GM23338 (cell line): ENCODE measurements around the gene ABCC1. TPM values are rescaled to one million over a fixed set of nuclear protein-coding genes. Genes with fewer than 3 reads are reported as not detected.

Experiments
- ATAC-seq: fragments of 200-7000 bp; cut with Tn5 transposase; 3 replicates; pipeline ENCODE4 v1.9.1; 2020
- DNase-seq: peaks from one replicate; pipeline ENCODE4 v3.0.0-alpha.2; 2015; ENCODE audit warnings: low spot score
- H2AFZ ChIP-seq: fragments of 200-600 bp; sonication (generic); 2 replicates; pipeline ENCODE4 v1.8.0; 2016; ENCODE audit warnings: antibody characterized with exemption, mild to moderate bottlenecking, moderate library complexity
- H3F3A ChIP-seq: fragments of 200-600 bp; sonication (generic); replicated peaks from 2 replicates; pipeline ENCODE4 v1.8.0; 2017; ENCODE audit warnings: antibody characterized with exemption, mixed run types, low read depth
- H3K27ac ChIP-seq: fragments of 200-600 bp; sonication (generic); 2 replicates; pipeline ENCODE4 v1.6.1; 2016; ENCODE audit warnings: low read depth
- H3K27me3 ChIP-seq: fragments of 200-600 bp; sonication (generic); 2 replicates; pipeline ENCODE4 v1.8.0; 2016; ENCODE audit warnings: mild to moderate bottlenecking, mixed run types, moderate library complexity; ENCODE audit not compliant: insufficient read depth
- H3K36me3 ChIP-seq: fragments of 200-600 bp; sonication (generic); 2 replicates; pipeline ENCODE4 v1.8.0; 2016; ENCODE audit warnings: mild to moderate bottlenecking; ENCODE audit not compliant: insufficient read depth
- H3K4me1 ChIP-seq: fragments of 200-600 bp; sonication (generic); 2 replicates; pipeline ENCODE4 v1.8.0; 2016; ENCODE audit warnings: mild to moderate bottlenecking, moderate library complexity; ENCODE audit not compliant: insufficient read depth
- H3K4me2 ChIP-seq: fragments of 200-600 bp; sonication (generic); 2 replicates; pipeline ENCODE4 v1.7.1; 2017; ENCODE audit warnings: mixed run types
- H3K4me3 ChIP-seq: fragments of 200-600 bp; sonication (generic); 2 replicates; pipeline ENCODE4 v1.6.1; 2016; ENCODE audit warnings: mixed run types
- H3K79me2 ChIP-seq: fragments of 200-600 bp; sonication (generic); replicated peaks from 2 replicates; pipeline ENCODE4 v1.8.0; 2017; ENCODE audit warnings: mild to moderate bottlenecking; ENCODE audit not compliant: insufficient read depth
- H3K9me2 ChIP-seq: fragments of 200-600 bp; sonication (generic); 2 replicates; pipeline ENCODE4 v1.8.0; 2017; ENCODE audit not compliant: insufficient read depth
- H4K20me1 ChIP-seq: fragments of 200-600 bp; sonication (generic); replicated peaks from 2 replicates; pipeline ENCODE4 v1.8.0; 2017; ENCODE audit warnings: mild to moderate bottlenecking; ENCODE audit not compliant: insufficient read depth
- H3K27ac Mint-ChIP-seq: 2 replicates; pipeline ENCODE4 v1.8.0; 2020; ENCODE audit warnings: inconsistent platforms, mild to moderate bottlenecking, moderate library complexity, mixed read lengths
- H3K27me3 Mint-ChIP-seq: 3 replicates; pipeline ENCODE4 v1.8.0; 2022; ENCODE audit warnings: low read depth, mild to moderate bottlenecking, moderate library complexity, mixed read lengths, inconsistent platforms; ENCODE audit not compliant: insufficient read depth, poor library complexity
- H3K36me3 Mint-ChIP-seq: 3 replicates; pipeline ENCODE4 v1.8.0; 2021; ENCODE audit warnings: low read depth, mild to moderate bottlenecking, inconsistent platforms, moderate library complexity, mixed read lengths
- H3K4me1 Mint-ChIP-seq: 3 replicates; pipeline ENCODE4 v1.8.0; 2020; ENCODE audit warnings: mild to moderate bottlenecking, inconsistent platforms, mixed read lengths
- H3K4me3 Mint-ChIP-seq: 3 replicates; pipeline ENCODE4 v1.8.0; 2021; ENCODE audit warnings: moderate library complexity, mild to moderate bottlenecking, inconsistent platforms, mixed read lengths
- H3K9me3 Mint-ChIP-seq: 3 replicates; pipeline ENCODE4 v1.8.0; 2020; ENCODE audit warnings: moderate library complexity, mild to moderate bottlenecking, inconsistent platforms, mixed read lengths
- ETS1 ChIP-seq: IDR thresholded peaks from 2 replicates; pipeline ENCODE4 v1.6.1; 2016; ENCODE audit warnings: antibody characterized with exemption
- POLR2AphosphoS5 ChIP-seq: IDR thresholded peaks from 2 replicates; pipeline ENCODE4 v1.6.1; 2016; ENCODE audit warnings: antibody characterized with exemption, low read depth
- STAT1 ChIP-seq: IDR thresholded peaks from one replicate; pipeline ENCODE4 v1.6.1; 2016; ENCODE audit warnings: antibody characterized with exemption; ENCODE audit not compliant: unreplicated experiment
- ZNF114 ChIP-seq: fragments of 250-450 bp; sonication (Bioruptor Pico); IDR thresholded peaks from 2 replicates; pipeline ENCODE4 v1.5.0; 2020; ENCODE audit warnings: mild to moderate bottlenecking, moderate library complexity
- ZNF331 ChIP-seq: fragments of 250-450 bp; sonication (Bioruptor Pico); IDR thresholded peaks from 2 replicates; pipeline ENCODE4 v1.5.0; 2020; ENCODE audit warnings: low read depth, mild to moderate bottlenecking, moderate library complexity
- polyA plus RNA-seq: library from polyadenylated mRNA; unstranded; fragments of >200 nt; fragmentation: Nextera tagmentation; extraction: Ambion mirVana; gene quantifications from 2 replicates; pipeline ENCODE4 v1.2.1, GENCODE V29; 2016
- total RNA-seq: library from RNA; depleted of rRNA; stranded (reverse); fragments of >200 nt; shearing (Covaris generic); gene quantifications from 2 replicates; pipeline ENCODE4 v1.2.3, GENCODE V29; 2014
- TF ChIP-seq, protein P1 (sequence below): fragments of 250-450 bp; sonication (Bioruptor Pico); IDR thresholded peaks from 2 replicates; pipeline ENCODE4 v1.5.0; 2020; ENCODE audit warnings: mild to moderate bottlenecking, moderate library complexity

ABCC1 gene
- total and polyA plus RNA-seq, 2 experiments from 2014 or later = 11.0 to 46.6 TPM

DNA sequence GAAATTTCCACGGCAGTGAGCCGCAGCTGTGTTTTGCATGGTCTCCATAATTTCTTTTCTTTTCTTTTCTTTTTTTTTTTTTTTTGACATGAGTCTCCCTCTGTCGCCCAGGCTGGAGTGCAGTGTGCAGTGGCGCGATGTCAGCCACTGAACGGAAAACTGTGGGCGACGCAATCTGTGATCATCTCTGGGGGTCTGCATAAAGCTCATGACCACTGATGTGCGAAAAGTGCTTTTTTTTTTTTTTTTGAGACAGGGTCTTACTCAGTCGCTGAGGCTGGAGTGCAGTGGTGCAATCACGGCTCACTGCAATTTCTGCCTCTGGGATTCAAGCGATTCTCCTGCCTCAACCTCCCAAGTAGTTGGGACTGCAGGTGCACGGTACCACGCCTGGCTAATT lies 156.2 kb downstream of the ABCC1 start (continued):
- TF ChIP-seq, protein P1, sequence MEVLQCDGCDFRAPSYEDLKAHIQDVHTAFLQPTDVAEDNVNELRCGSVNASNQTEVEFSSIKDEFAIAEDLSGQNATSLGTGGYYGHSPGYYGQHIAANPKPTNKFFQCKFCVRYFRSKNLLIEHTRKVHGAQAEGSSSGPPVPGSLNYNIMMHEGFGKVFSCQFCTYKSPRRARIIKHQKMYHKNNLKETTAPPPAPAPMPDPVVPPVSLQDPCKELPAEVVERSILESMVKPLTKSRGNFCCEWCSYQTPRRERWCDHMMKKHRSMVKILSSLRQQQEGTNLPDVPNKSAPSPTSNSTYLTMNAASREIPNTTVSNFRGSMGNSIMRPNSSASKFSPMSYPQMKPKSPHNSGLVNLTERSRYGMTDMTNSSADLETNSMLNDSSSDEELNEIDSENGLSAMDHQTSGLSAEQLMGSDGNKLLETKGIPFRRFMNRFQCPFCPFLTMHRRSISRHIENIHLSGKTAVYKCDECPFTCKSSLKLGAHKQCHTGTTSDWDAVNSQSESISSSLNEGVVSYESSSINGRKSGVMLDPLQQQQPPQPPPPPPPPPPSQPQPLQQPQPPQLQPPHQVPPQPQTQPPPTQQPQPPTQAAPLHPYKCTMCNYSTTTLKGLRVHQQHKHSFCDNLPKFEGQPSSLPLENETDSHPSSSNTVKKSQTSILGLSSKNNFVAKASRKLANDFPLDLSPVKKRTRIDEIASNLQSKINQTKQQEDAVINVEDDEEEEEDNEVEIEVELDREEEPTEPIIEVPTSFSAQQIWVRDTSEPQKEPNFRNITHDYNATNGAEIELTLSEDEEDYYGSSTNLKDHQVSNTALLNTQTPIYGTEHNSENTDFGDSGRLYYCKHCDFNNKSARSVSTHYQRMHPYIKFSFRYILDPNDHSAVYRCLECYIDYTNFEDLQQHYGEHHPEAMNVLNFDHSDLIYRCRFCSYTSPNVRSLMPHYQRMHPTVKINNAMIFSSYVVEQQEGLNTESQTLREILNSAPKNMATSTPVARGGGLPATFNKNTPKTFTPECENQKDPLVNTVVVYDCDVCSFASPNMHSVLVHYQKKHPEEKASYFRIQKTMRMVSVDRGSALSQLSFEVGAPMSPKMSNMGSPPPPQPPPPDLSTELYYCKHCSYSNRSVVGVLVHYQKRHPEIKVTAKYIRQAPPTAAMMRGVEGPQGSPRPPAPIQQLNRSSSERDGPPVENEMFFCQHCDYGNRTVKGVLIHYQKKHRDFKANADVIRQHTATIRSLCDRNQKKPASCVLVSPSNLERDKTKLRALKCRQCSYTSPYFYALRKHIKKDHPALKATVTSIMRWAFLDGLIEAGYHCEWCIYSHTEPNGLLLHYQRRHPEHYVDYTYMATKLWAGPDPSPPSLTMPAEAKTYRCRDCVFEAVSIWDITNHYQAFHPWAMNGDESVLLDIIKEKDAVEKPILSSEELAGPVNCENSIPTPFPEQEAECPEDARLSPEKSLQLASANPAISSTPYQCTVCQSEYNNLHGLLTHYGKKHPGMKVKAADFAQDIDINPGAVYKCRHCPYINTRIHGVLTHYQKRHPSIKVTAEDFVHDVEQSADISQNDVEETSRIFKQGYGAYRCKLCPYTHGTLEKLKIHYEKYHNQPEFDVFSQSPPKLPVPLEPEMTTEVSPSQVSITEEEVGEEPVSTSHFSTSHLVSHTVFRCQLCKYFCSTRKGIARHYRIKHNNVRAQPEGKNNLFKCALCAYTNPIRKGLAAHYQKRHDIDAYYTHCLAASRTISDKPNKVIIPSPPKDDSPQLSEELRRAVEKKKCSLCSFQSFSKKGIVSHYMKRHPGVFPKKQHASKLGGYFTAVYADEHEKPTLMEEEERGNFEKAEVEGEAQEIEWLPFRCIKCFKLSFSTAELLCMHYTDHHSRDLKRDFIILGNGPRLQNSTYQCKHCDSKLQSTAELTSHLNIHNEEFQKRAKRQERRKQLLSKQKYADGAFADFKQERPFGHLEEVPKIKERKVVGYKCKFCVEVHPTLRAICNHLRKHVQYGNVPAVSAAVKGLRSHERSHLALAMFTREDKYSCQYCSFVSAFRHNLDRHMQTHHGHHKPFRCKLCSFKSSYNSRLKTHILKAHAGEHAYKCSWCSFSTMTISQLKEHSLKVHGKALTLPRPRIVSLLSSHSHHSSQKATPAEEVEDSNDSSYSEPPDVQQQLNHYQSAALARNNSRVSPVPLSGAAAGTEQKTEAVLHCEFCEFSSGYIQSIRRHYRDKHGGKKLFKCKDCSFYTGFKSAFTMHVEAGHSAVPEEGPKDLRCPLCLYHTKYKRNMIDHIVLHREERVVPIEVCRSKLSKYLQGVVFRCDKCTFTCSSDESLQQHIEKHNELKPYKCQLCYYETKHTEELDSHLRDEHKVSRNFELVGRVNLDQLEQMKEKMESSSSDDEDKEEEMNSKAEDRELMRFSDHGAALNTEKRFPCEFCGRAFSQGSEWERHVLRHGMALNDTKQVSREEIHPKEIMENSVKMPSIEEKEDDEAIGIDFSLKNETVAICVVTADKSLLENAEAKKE (CRISPR knock-in tag) = no peak

DNA sequence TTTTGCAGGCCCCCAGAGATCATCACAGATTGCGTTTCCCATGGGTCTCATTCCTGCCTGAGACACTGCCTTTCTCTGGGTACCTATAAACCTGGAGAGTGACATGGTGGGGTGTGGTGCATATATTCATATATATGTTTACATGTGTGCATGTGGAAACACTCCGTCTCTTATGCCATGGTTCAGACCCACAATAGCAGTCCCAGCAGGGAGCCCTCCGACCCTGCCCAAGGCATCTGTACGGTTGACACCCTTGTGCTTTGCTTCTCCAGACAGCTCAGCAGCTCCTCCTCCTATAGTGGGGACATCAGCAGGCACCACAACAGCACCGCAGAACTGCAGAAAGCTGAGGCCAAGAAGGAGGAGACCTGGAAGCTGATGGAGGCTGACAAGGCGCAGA lies 157.1 kb downstream of the ABCC1 start:
- Histone ChIP-seq H3K4me1 (no peaks in the 10 kb centered on the region; the same call in 1 of the 2 replicates), H3K27ac (no peak overlapping the region), H3K27me3 (no peaks in the 10 kb centered on the region), H3K4me3 (no peak overlapping the region), H3F3A (no peaks in the 10 kb centered on the region), H2AFZ (no peak overlapping the region), H3K79me2 (no peaks in the 10 kb centered on the region), H3K9me2 (no peaks in the 10 kb centered on the region), H3K4me2 (no peak overlapping the region), H3K36me3 (peaks cover 6% of the 10 kb centered on the region), H4K20me1 (peaks cover 9% of the 10 kb centered on the region; the same call in 1 of the 2 replicates)
- Mint-ChIP-seq H3K4me3 (no peak overlapping the region), H3K4me1 (no peaks in the 10 kb centered on the region; the same call in 1 of the 3 replicates), H3K9me3 (no peaks in the 10 kb centered on the region), H3K27me3 (peaks cover 2% of the 10 kb centered on the region), H3K27ac (no peak overlapping the region), H3K36me3 (peaks cover 81% of the 10 kb centered on the region)
- TF ChIP-seq STAT1 = no peak
- no peak for TF ChIP-seq ZNF331 (CRISPR knock-in tag)
- TF ChIP-seq POLR2AphosphoS5 = no peak
- TF ChIP-seq ETS1 = no peak
- TF ChIP-seq ZNF114 = no peak
- no peak for ATAC-seq
- no peak for DNase-seq
